Kidney capillary endothelial cell (primary cell): ENCODE measurements around the gene TMEM201.
"Not testable (repeated sequence)": the region's sequence is repeated elsewhere in the genome, so short reads cannot be mapped to it uniquely, and the experiment has no call there.

Experiments
- DNase-seq: peaks from one replicate; pipeline ENCODE4 v3.0.0-alpha.2; 2018; ENCODE audit warnings: low spot score

TMEM201 gene

DNA sequence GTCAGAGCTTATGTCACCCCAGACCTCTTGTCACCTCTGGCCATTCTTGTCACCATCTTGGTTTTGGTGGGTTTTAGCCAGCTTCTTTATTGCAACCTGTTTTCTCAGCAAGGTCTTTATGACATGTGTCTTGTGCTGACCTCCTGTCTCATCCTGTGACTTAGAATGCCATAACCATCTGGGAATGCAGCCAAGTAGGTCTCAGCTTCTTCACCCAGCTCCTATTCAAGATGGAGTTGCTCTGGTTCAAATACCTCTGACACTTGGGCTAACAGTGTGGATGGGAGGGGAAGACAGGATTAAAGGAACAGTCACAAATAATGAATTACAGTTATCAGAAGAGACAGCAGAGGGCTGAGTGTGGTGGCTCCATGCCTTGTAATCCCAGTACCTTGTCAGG, 32.3 kb downstream of the TMEM201 start:
- DNase-seq = no peak

DNA sequence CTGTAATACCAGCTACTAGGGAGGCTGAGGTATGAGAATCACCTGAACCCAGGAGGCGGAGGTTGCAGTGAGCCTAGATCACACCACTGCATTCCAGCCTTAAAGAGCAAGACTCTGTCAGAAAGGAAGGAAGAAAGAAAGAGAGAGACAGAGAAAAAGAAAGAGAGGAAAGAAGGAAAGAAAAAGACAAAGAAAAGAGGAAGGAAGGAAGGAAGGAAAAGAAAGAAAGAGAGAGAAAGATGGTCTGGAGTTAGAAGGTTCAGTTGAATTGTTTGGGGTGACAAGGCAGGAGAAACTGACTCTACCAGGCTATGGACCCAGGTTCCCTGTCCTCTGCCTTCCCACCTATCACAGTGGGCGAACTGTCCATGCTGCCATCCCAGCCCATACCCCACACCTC, 35.4 kb downstream of the TMEM201 start:
- DNase-seq = no peak

DNA sequence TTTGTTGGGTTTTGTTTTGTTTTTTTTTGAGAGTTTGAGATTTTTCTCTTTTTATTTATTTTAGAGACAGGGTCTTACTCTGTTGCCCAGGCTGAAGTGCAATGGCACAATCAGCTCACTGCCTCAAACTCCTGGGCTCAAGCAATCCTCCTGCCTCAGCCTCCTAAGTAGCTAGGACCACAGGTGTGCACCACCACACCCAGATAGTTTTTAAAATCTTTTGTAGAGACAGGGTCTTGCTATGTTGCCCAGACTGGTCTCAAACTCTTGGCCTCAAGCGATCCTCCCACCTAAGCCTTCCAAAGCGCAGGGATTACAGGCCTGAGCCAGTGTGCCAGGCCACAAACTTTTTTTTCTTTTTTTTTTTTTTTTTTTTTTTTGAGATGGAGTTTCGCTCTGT, 36.3 kb downstream of the TMEM201 start:
- DNase-seq = not testable (repeated sequence)

GRCh38 chr1:9626201-9626608, 37.5 kb downstream of the TMEM201 start:
- DNase-seq = no peak

GRCh38 chr1:9628541-9629444, 40.1 kb downstream of the TMEM201 start:
- DNase-seq = no peak

GRCh38 chr1:9629445-9630201, 40.9 kb downstream of the TMEM201 start:
- DNase-seq = no peak

- DNase-seq = no peak
These were observed 41.8 kb downstream of the TMEM201 start for GRCh38 chr1:9630331-9631111.

DNA sequence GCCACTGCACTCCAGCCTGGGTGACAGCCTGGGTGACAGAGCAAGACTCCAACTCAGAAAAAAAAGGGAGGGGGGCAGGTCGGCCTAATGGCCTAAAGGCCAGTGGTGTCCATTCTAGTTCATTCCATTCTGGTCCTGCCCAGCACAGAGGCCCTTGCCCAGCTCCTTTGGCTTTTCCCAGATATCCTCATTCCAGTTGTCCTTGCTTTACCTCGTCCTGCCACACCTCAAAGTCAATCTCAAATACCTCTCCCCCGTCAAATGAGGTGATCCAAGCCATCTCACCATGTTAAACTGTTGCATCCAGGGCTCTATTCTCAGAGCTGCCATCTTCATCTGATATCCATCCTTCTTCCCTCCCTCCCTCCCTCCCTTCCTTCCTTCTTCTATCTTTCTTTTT, 42.9 kb downstream of the TMEM201 start:
- DNase-seq = no peak

DNA sequence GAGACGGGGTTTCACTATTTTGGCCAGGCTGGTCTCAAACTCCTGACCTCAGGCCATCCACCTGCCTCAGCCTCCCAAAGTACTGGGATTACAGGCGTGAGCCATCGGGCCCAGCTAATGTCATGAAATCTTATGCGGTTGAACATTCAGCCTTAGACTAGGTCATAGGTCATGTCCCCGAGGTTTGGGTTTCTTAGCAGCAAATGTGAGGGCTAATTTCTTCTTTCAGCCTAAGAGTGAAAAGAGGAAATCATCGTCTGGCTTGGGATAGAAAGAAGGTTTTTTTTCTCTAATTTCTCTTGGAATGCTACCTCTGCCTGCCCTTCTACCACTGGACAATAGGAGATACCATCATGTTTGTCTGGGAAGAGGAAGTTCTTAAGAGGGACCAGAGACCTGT, 44.8 kb downstream of the TMEM201 start:
- no peak for DNase-seq

- DNase-seq = no peak
These were observed 45.9 kb downstream of the TMEM201 start for GRCh38 chr1:9634582-9634981.

GRCh38 chr1:9639227-9639626, 50.5 kb downstream of the TMEM201 start:
- DNase-seq = no peak

- DNase-seq = no peak
These were observed 54.9 kb downstream of the TMEM201 start for GRCh38 chr1:9643351-9644256.

DNA sequence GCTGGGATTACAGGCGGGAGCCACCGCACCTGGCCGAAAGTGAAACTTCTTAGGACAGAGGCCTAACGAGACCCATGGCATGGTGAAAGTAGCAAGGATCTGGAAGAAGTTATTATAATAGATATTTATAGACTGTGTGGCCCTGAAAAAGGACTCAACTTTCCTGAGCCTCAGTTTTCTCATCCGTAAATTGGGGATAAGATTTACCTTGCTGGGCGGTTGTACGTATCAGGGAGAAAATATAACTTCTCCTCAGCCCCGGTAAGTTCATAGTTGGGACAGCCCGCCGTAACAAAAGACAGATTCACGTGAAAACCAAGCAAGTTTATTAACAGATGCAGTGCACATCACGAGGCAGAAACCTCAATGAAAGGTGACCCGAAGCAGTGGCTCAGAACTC, 57.3 kb downstream of the TMEM201 start:
- DNase-seq = no peak

GRCh38 chr1:9648171-9648570, 59.5 kb downstream of the TMEM201 start:
- DNase-seq = no peak

DNA sequence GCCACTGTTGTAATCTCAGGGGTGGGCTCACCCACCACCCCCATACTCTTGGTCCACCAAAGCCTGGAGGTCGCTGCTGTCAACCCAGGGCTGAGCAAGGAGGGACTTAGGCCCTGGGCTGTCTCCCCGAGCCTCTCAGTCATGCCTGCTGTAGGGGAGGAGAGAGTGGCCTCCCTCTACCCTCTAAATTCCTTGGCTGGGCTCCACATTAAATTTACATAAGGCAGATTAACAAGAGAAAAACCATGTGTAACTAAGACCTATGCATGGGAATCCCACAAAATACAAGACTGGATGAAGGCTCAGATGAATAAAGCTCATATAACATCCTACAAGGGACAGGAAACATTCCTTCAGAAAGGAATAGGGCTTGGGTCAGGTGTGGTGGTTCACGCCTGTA, 61.1 kb downstream of the TMEM201 start:
- no peak for DNase-seq

GRCh38 chr1:9651220-9651564, 62.5 kb downstream of the TMEM201 start:
- no peak for DNase-seq

DNA sequence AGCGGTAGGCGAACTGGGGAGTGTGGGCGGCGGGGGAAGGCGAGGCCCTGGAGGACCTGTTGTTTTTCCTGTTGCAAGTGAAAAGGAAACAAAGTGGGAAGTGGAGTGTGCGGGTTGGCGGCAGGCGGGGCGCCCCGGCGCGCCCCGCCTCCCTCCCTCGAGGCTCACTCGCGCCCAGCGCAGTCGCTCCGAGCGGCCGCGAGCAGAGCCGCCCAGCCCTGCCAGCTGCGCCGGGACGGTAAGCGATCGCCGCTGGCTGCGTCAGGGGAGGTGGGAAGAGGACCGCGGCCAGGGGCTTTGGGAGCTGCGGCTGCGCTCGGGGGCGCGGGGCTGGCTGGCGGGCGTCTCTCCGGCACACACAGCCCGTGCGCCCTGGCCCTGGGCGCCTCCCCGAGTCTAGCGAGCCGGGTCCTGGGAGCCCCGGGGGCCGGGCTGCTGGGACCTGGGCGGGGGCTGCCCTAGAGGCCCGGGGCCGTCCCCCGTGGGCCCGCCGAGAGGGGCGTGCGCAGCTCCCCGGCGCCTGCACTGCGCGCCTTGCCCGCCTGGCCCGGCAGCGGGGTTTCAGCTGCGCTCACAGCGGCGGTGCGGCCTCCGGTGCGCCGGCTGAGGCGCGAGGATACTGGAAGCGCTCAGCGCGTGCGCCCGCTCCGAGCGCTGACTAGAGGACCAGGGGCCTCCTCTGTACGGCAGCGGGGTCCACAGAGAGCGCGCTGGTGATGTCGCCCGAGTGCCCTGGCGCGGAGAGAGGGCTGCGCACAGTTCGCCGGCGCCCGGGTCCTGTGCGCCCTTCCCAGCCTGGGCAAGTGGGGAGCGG, 63.1 kb downstream of the TMEM201 start, which contains the start of gene PIK3CD:
PIK3CD (plus strand) TSS at position 167 of the 814 bp plus-strand sequence. CDS start 58,725 bp downstream, outside the sequence.
- peak; percentile 11 for DNase-seq

DNA sequence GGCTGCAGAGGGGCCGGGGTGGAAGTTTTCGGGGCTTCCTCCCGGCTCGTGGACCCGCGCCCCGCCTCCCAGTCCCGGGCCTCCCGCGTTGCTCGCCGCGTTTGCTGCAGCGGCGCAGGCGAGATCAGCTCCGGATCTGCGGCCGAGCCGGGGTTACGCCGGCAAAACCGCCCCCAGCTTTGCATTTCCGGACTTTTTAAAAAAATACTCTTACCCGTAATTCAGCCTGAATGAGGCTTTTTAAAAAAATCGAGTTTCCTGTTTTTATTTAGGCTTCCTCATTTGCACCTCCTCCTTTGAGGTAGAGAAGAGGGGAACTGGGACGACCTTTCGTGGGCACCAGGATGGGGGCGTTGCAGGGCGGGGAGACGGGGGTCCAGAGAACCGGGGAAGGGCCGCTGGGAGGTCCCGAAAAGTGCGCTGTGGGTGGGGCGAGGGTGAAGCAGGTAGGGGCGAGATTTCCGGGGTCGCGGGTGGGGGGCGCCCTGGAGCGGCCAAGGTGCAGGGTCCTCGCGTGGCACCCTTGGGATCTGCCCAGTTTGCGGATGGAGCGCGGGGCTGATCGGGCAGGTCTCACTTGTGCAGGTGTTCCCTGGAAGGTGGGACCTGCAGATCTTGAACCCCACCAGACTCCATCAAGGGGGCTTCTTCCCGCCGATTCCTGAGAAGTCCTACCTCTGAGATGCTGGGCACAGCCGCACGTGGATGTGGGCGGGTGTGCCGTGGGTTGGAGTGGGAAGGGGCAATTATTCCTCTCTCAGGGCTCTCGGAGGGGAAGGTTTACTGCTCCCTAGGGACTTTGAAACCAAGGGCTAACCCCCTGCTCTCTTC, 63.9 kb downstream of the TMEM201 start:
- DNase-seq = peak; percentile 12

- no peak for DNase-seq
These were observed 64.4 kb downstream of the TMEM201 start for GRCh38 chr1:9653210-9653490.
